MCF 10A (cell line): Measurements from ENCODE around the gene EDDM3A. TPM values are rescaled to one million over a fixed set of nuclear protein-coding genes. Genes with fewer than 3 reads are reported as not detected.
"Not testable (repeated sequence)": the region's sequence is repeated elsewhere in the genome, so short reads cannot be mapped to it uniquely, and the experiment has no call there.

ENCODE experiments used
- BruUV-seq: library from RNA; stranded (reverse); fragments of 400-500 nt; replicated peaks from 2 replicates; lab custom pipeline; 2021; lab: Mats Ljungman, UMichigan
- CTCF ChIA-PET: fragments of 300-600 bp; sonication (Branson Sonifier 250); formaldehyde crosslinking; extraction: SDS; loops from one replicate; lab custom pipeline; 2021; ENCODE audit warnings: antibody characterized with exemption, inconsistent platforms; lab: Yijun Ruan, JAX
- POLR2A ChIA-PET: fragments of 300-600, 350-650 bp; sonication (Branson Sonifier 250); formaldehyde crosslinking; extraction: SDS; loops from one replicate; lab custom pipeline; 2020; ENCODE audit warnings: antibody characterized with exemption, inconsistent platforms; lab: Yijun Ruan, JAX
- DNase-seq: peaks from one replicate; pipeline ENCODE4 v3.0.0-alpha.2; 2018; ENCODE audit not compliant: unreplicated experiment
- H3K27ac Mint-ChIP-seq: one replicate; pipeline ENCODE4 v1.8.0; 2022; ENCODE audit warnings: mild to moderate bottlenecking, low read depth, mixed read lengths; ENCODE audit not compliant: unreplicated experiment
- H3K27me3 Mint-ChIP-seq: one replicate; pipeline ENCODE4 v1.8.0; 2022; ENCODE audit warnings: mixed read lengths; ENCODE audit not compliant: insufficient read depth, unreplicated experiment
- H3K36me3 Mint-ChIP-seq: one replicate; pipeline ENCODE4 v1.8.0; 2022; ENCODE audit warnings: mild to moderate bottlenecking, moderate library complexity, mixed read lengths; ENCODE audit not compliant: insufficient read depth, unreplicated experiment
- H3K4me1 Mint-ChIP-seq: one replicate; pipeline ENCODE4 v1.8.0; 2022; ENCODE audit warnings: mixed read lengths; ENCODE audit not compliant: insufficient read depth, unreplicated experiment
- H3K4me3 Mint-ChIP-seq: one replicate; pipeline ENCODE4 v1.8.0; 2022; ENCODE audit warnings: mild to moderate bottlenecking, moderate library complexity, mixed read lengths; ENCODE audit not compliant: unreplicated experiment
- H3K9me3 Mint-ChIP-seq: one replicate; pipeline ENCODE4 v1.8.0; 2022; ENCODE audit warnings: mixed read lengths; ENCODE audit not compliant: unreplicated experiment
- CTCF ChIP-seq: fragments of 200-600 bp; IDR thresholded peaks from one replicate; pipeline ENCODE4 v1.8.0; 2022; ENCODE audit warnings: antibody characterized with exemption, mild to moderate bottlenecking; ENCODE audit not compliant: unreplicated experiment
- intact Hi-C: fragments of 100-400 bp; cut with micrococcal nuclease; formaldehyde crosslinking; loops from 2 replicates; pipeline ENCODE4 v1.14.1; 2022
- total RNA-seq: library from RNA; stranded (reverse); gene quantifications from 2 replicates; pipeline ENCODE4 v1.2.3, GENCODE V29; 2022

EDDM3A gene
- total RNA-seq, 1 experiment from 2014 or later, result not detected

- H3K9me3 Mint-ChIP-seq, result peaks cover 8% of the 10 kb centered on the region
- intact Hi-C loops, result no loop called here
- H3K4me1 Mint-ChIP-seq, result no peaks in the 10 kb centered on the region
- TF ChIP-seq CTCF, result no peak
- H3K27me3 Mint-ChIP-seq, result no peaks in the 10 kb centered on the region
- no peaks in the 10 kb centered on the region for H3K36me3 Mint-ChIP-seq
- BruUV-seq, result no TSS peak
- no peak for DNase-seq
- POLR2A ChIA-PET, result no interaction called here
- CTCF ChIA-PET, result interaction anchor here (1.1 kb wide), 1 partner anchor 103 kb away, joined by 4 read pairs; no protein-coding TSS in a partner anchor
- H3K27ac Mint-ChIP-seq, result no peak overlapping the region
- H3K4me3 Mint-ChIP-seq, result no peak overlapping the region
These were observed 8.6 kb downstream of the EDDM3A start for GRCh38 chr14:20754308-20754707.

- H3K27me3 Mint-ChIP-seq, result no peaks in the 10 kb centered on the region
- TF ChIP-seq CTCF, result no peak
- ChIA-PET POLR2A (no interaction called here), CTCF (interaction anchor here (1.1 kb wide), 1 partner anchor 103 kb away, joined by 4 read pairs; no protein-coding TSS in a partner anchor)
- intact Hi-C loops, result no loop called here
- no peaks in the 10 kb centered on the region for H3K36me3 Mint-ChIP-seq
- DNase-seq, result no peak
- H3K9me3 Mint-ChIP-seq, result peaks cover 8% of the 10 kb centered on the region
- no peaks in the 10 kb centered on the region for H3K4me1 Mint-ChIP-seq
- H3K4me3 Mint-ChIP-seq, result no peak overlapping the region
- BruUV-seq, result no TSS peak
- H3K27ac Mint-ChIP-seq, result no peak overlapping the region
These were observed 9.3 kb downstream of the EDDM3A start for GRCh38 chr14:20755037-20755436.

GRCh38 chr14:20757965-20758364, 12.3 kb downstream of the EDDM3A start:
- Mint-ChIP-seq H3K4me3 (no peak overlapping the region), H3K4me1 (no peaks in the 10 kb centered on the region), H3K9me3 (no peaks in the 10 kb centered on the region), H3K36me3 (no peaks in the 10 kb centered on the region), H3K27me3 (no peaks in the 10 kb centered on the region), H3K27ac (no peak overlapping the region)
- ChIA-PET POLR2A (no interaction called here), CTCF (interaction anchor here (0.6 to 1.4 kb wide), 2 partner anchors 283 to 311 kb away, joined by 3 to 4 read pairs; no protein-coding TSS in a partner anchor)
- intact Hi-C loops, result no loop called here
- DNase-seq, result no peak
- BruUV-seq, result no TSS peak
- TF ChIP-seq CTCF, result no peak

- CTCF ChIA-PET, H3K36me3 Mint-ChIP-seq, H3K4me1 Mint-ChIP-seq, H3K27me3 Mint-ChIP-seq, H3K4me3 Mint-ChIP-seq, DNase-seq, BruUV-seq, intact Hi-C loops, H3K9me3 Mint-ChIP-seq, H3K27ac Mint-ChIP-seq: not testable (repeated sequence)
- POLR2A ChIA-PET, result interaction anchor here (0.6 kb wide), 1 partner anchor 131 kb away, joined by 3 read pairs; no protein-coding TSS in a partner anchor
These were observed 13.8 kb downstream of the EDDM3A start for GRCh38 chr14:20759465-20759864.

- Mint-ChIP-seq H3K27me3 (no peaks in the 10 kb centered on the region), H3K4me3 (no peak overlapping the region), H3K27ac (no peak overlapping the region), H3K36me3 (peaks cover 4% of the 10 kb centered on the region), H3K4me1 (no peaks in the 10 kb centered on the region), H3K9me3 (no peaks in the 10 kb centered on the region)
- DNase-seq, result no peak
- BruUV-seq, result no TSS peak
- no peak for TF ChIP-seq CTCF
- ChIA-PET POLR2A (no interaction called here), CTCF (no interaction called here)
- intact Hi-C loops, result no loop called here
These were observed 15.3 kb downstream of the EDDM3A start for GRCh38 chr14:20760950-20761349.
